Stomach (tissue), 4 donors: Measurements from ENCODE around the gene SLC43A1.

Source experiments
- EP300 ChIP-seq: sonication (generic); formaldehyde crosslinking; IDR thresholded peaks from one replicate; pipeline ENCODE4 v1.6.1; 2017; ENCODE audit warnings: antibody characterized with exemption
- TF ChIP-seq, protein P1 (sequence below), 7 experiments: fragments of 450-650 bp in 4 of 7; fragments of 200-600 bp in 3 of 7; sonication (generic) in 3 of 7; IDR thresholded peaks; one replicate each; pipeline ENCODE4 v1.5.1; 2016 to 2019; ENCODE audit warnings: antibody characterized with exemption in 7 of 7, control low read depth in 2 of 7, mild to moderate bottlenecking in 1 of 7

DNA sequence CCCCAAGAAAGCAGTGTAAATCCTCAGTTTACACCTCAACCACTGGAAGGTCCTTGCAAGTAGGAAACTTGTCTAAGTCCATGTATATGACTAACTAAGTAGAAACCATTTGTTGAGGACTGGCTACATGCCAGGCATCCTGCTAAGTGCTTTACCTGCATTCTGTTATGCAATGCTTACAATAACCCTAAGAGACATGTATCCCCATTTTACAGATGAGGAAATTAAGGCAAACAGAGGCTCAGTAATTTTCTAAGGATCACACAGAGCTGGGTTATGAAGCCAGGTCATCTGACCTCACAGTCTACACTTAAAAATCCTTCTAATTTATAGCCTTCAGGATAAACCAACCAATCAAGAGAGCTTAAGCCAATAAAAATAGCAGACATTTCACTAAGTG, 13.5 kb upstream of the SLC43A1 start:
- TF ChIP-seq, protein P1, sequence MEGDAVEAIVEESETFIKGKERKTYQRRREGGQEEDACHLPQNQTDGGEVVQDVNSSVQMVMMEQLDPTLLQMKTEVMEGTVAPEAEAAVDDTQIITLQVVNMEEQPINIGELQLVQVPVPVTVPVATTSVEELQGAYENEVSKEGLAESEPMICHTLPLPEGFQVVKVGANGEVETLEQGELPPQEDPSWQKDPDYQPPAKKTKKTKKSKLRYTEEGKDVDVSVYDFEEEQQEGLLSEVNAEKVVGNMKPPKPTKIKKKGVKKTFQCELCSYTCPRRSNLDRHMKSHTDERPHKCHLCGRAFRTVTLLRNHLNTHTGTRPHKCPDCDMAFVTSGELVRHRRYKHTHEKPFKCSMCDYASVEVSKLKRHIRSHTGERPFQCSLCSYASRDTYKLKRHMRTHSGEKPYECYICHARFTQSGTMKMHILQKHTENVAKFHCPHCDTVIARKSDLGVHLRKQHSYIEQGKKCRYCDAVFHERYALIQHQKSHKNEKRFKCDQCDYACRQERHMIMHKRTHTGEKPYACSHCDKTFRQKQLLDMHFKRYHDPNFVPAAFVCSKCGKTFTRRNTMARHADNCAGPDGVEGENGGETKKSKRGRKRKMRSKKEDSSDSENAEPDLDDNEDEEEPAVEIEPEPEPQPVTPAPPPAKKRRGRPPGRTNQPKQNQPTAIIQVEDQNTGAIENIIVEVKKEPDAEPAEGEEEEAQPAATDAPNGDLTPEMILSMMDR (IDR thresholded peaks at IDR 0.05): no peak
- TF ChIP-seq EP300: no peak
